Heart left ventricle (tissue), 16 donors: ENCODE data around the gene NFIB. TPM values are rescaled to one million over a fixed set of nuclear protein-coding genes. Genes with fewer than 3 reads are reported as not detected.

Experiments
- ATAC-seq, 4 donors: fragments of 200-7000 bp; cut with Tn5 transposase; one replicate each; pipeline ENCODE4 v1.9.1; 2020 to 2022; ENCODE audit warnings: moderate library complexity in 4 of 4, mild to moderate bottlenecking in 3 of 4, moderate number of reproducible peaks in 1 of 4
- DNase-seq, 5 donors: peaks; one replicate each; pipeline ENCODE4 v3.0.0-alpha.2; 2020
- H3K27ac ChIP-seq, 12 donors: fragments of 200-600 bp; sonication (generic) in 4 of 12; one replicate each; pipeline versions ENCODE4 v1.5.0 to v1.8.0; 2016 to 2022; ENCODE audit warnings: mild to moderate bottlenecking in 2 of 12
- H3K27me3 ChIP-seq, 9 donors: fragments of 200-600 bp; sonication (generic) in 2 of 9; one replicate each; pipeline versions ENCODE4 v1.5.1 to v1.8.0; 2016 to 2022; ENCODE audit warnings: mild to moderate bottlenecking in 3 of 9
- H3K36me3 ChIP-seq, 9 donors: fragments of 200-600 bp; sonication (generic) in 2 of 9; one replicate each; pipeline versions ENCODE4 v1.5.0 to v1.8.0; 2018 to 2022; ENCODE audit warnings: mild to moderate bottlenecking in 2 of 9
- H3K4me1 ChIP-seq, 12 donors: fragments of 200-600 bp; sonication (generic) in 4 of 12; one replicate each; pipeline versions ENCODE4 v1.5.0 to v1.8.0; 2016 to 2022; ENCODE audit warnings: mild to moderate bottlenecking in 3 of 12
- H3K4me3 ChIP-seq, 12 donors: fragments of 200-600 bp; sonication (generic) in 4 of 12; one replicate each; pipeline versions ENCODE4 v1.5.0 to v1.8.0; 2017 to 2022; ENCODE audit warnings: mild to moderate bottlenecking in 9 of 12, moderate library complexity in 4 of 12
- H3K9me3 ChIP-seq, 12 donors: fragments of 200-600 bp; sonication (generic) in 4 of 12; one replicate each; pipeline versions ENCODE4 v1.5.0 to v1.8.0; 2016 to 2022; ENCODE audit warnings: mild to moderate bottlenecking in 1 of 12
- CTCF ChIP-seq, 12 donors: fragments of 200-600 bp; sonication (generic) in 4 of 12; IDR thresholded peaks; one replicate each; pipeline versions ENCODE4 v1.5.0 to v1.8.0; 2018 to 2022; ENCODE audit warnings: antibody characterized with exemption in 12 of 12, mild to moderate bottlenecking in 5 of 12
- POLR2A ChIP-seq, 2 donors: fragments of 450-650 bp; IDR thresholded peaks; one replicate each; pipeline ENCODE4 v1.6.1; 2017; ENCODE audit warnings: antibody characterized with exemption in 2 of 2, mild to moderate bottlenecking in 2 of 2, moderate library complexity in 2 of 2
- WGBS, 4 donors: extraction: QIAGEN DNeasy Blood & Tissue Kit in 2 of 4; methylation state at CpG; one replicate each; pipeline versions ENCODE4 v1.1.5 to v1.1.7; 2013 to 2018; 5-methylcytosine and 5-hydroxymethylcytosine counted together
- intact Hi-C, 10 donors: fragments of 100-400 bp; cut with DNase I; formaldehyde crosslinking; loops; one replicate each; pipeline versions ENCODE4 v1.11.1 to v1.14.2; 2022
- polyA plus RNA-seq, 2 donors: library from polyadenylated mRNA; stranded (reverse); fragments of 200-250 nt; gene quantifications; one replicate each; pipeline ENCODE4 v1.2.3, GENCODE V29; 2013
- total RNA-seq, 9 donors: library from RNA; depleted of rRNA in 2 of 9; stranded (reverse); fragments of >200 nt in 2 of 9; fragmentation: NEBNext Ultra II Directional in 3 of 9; extraction: Animal tissue kit (Norgen Biotek cat#: 25700) in 3 of 9; gene quantifications; one replicate each; pipeline versions ENCODE4 v1.1.0 to v1.2.4, GENCODE V29; 2016 to 2023
- donor health status: ischemic (EF 13 %, LVEDD 7.1; RV severe dilation, severe dysfunction).
- donor health status: healthy with polysubstance abuse.
- donor health status: DM: no; HTN: yes; CAD: no.
- donor health status: DM: no; HTN: no; CAD: no.
- donor health status: ischemic (EF 25% LVEDD 6.9; RV normal size, moderate dysfunction).
- donor health status: ischemic (EF 25% LVEDD 5.7; RV mildly dilated, moderate dysfunction).
- donor health status: healthy.
- donor health status: DM: yes; HTN: yes; CAD: no.
- donor health status: ischemic (EF 35%, LVEDD 5.7; RV mildly dilated, moderate dysfunction).
- donor health status: nonischemic (EF 11% LVEDD 7.7; RV severe dilation, severe dysfunction).
- donor health status: DM: yes; HTN: yes; CAD: no.
- donor health status: PGD.
- donor health status: ischemic (EF 29% LVEDD 5.4; RV normal size, mild dysfunction).
- donor health status: nonischemic (EF 23%, LVEDD 6.1; RV moderate dilation, normal function).

NFIB gene
- total and polyA plus RNA-seq, 11 donors = 24.5 to 148 (median 98.2) TPM

GRCh38 chr9:14300588-14300987, 13.4 kb downstream of the NFIB start:
- Histone ChIP-seq H3K9me3 (no peaks in the 10 kb centered on the region), H3K4me1 (peaks cover 7 to 97% (median 78%) of the 10 kb centered on the region in 12 donors), H3K36me3 (peaks cover 0 to 21% (median 4%) of the 10 kb centered on the region in 9 donors), H3K4me3 (peak overlapping the region in 5 of 12 donors; percentile 1 to 25 (median 9)), H3K27me3 (no peaks in the 10 kb centered on the region), H3K27ac (peak overlapping the region in 11 of 12 donors; percentile 1 to 58 (median 39))
- WGBS, 4 donors = 46 to 63% (median 56%) methylated on average over 3 of the region's 3 CpGs
- intact Hi-C loops = loop anchor here in 4 of 10 donors (5.0 to 10.0 kb wide), 3 partner anchors 46 to 206 kb away; no protein-coding TSS in a partner anchor
- no peak for TF ChIP-seq POLR2A (IDR thresholded peaks at IDR 0.05)
- no peak for ATAC-seq
- no peak for DNase-seq

- 52 to 69% (median 60%) methylated on average over 9 of the region's 9 CpGs for WGBS, 4 donors
- no peak for TF ChIP-seq CTCF (IDR thresholded peaks at IDR 0.05)
- no peak for TF ChIP-seq POLR2A (IDR thresholded peaks at IDR 0.05)
- H3K4me3 ChIP-seq = peak overlapping the region in 5 of 12 donors; percentile 1 to 25 (median 9)
- peaks cover 7 to 94% (median 73%) of the 10 kb centered on the region in 12 donors for H3K4me1 ChIP-seq
- intact Hi-C loops = loop anchor here in 4 of 10 donors (5.0 to 10.0 kb wide), 3 partner anchors 45 to 205 kb away; no protein-coding TSS in a partner anchor
- H3K36me3 ChIP-seq = peaks cover 0 to 15% (median 4%) of the 10 kb centered on the region in 9 donors
- ATAC-seq (no peak), DNase-seq (no peak)
- peak overlapping the region in 8 of 12 donors; percentile 29 to 58 (median 48) for H3K27ac ChIP-seq
- H3K27me3 ChIP-seq = no peaks in the 10 kb centered on the region
- H3K9me3 ChIP-seq = no peaks in the 10 kb centered on the region
Observed at GRCh38 chr9:14300040-14300439, 13.9 kb downstream of the NFIB start.

- DNase-seq (no peak), ATAC-seq (peak in 3 of 4 donors; percentile 40 to 70 (median 53))
- TF ChIP-seq CTCF (IDR thresholded peaks at IDR 0.05) (no peak), POLR2A (IDR thresholded peaks at IDR 0.05) (no peak)
- intact Hi-C loops = loop anchor here in 1 of 10 donors (5.0 kb wide), 1 partner anchor 36 kb away; no protein-coding TSS in a partner anchor
- Histone ChIP-seq H3K36me3 (peaks cover 0 to 7% (median 0%) of the 10 kb centered on the region in 9 donors), H3K27ac (peak overlapping the region in 11 of 12 donors; percentile 6 to 62 (median 45)), H3K4me3 (peak overlapping the region in 2 of 12 donors; percentile 11 to 31), H3K27me3 (no peaks in the 10 kb centered on the region), H3K4me1 (peaks cover 7 to 94% (median 70%) of the 10 kb centered on the region in 12 donors), H3K9me3 (no peaks in the 10 kb centered on the region)
- 18 to 26% (median 21%) methylated on average over 7 of the region's 7 CpGs for WGBS, 4 donors
Observed at GRCh38 chr9:14298601-14299022, 15.3 kb downstream of the NFIB start.

- Histone ChIP-seq H3K27ac (peak overlapping the region in 7 of 12 donors; percentile 13 to 62 (median 18)), H3K9me3 (no peaks in the 10 kb centered on the region), H3K4me1 (peaks cover 3 to 92% (median 60%) of the 10 kb centered on the region in 12 donors), H3K36me3 (no peaks in the 10 kb centered on the region), H3K4me3 (no peak overlapping the region), H3K27me3 (no peaks in the 10 kb centered on the region)
- peak in 1 of 4 donors; percentile 40 for ATAC-seq
- intact Hi-C loops = loop anchor here in 1 of 10 donors (5.0 kb wide), 1 partner anchor 34 kb away; no protein-coding TSS in a partner anchor
- 57 to 61% (median 58%) methylated on average over 7 of the region's 7 CpGs for WGBS, 4 donors
- TF ChIP-seq POLR2A (IDR thresholded peaks at IDR 0.05) (no peak), CTCF (IDR thresholded peaks at IDR 0.05) (no peak)
- peak in 4 of 5 donors; percentile 46 to 67 (median 58) for DNase-seq
Observed at GRCh38 chr9:14296495-14297113, 17.3 kb downstream of the NFIB start.
